ENCODE measurements around the gene TRPV6. TPM values are rescaled to one million over a fixed set of nuclear protein-coding genes. Genes with fewer than 3 reads are reported as not detected.

TRPV6 gene
- total RNA-seq, 1 donor from 2014 or later: not detected

DNA sequence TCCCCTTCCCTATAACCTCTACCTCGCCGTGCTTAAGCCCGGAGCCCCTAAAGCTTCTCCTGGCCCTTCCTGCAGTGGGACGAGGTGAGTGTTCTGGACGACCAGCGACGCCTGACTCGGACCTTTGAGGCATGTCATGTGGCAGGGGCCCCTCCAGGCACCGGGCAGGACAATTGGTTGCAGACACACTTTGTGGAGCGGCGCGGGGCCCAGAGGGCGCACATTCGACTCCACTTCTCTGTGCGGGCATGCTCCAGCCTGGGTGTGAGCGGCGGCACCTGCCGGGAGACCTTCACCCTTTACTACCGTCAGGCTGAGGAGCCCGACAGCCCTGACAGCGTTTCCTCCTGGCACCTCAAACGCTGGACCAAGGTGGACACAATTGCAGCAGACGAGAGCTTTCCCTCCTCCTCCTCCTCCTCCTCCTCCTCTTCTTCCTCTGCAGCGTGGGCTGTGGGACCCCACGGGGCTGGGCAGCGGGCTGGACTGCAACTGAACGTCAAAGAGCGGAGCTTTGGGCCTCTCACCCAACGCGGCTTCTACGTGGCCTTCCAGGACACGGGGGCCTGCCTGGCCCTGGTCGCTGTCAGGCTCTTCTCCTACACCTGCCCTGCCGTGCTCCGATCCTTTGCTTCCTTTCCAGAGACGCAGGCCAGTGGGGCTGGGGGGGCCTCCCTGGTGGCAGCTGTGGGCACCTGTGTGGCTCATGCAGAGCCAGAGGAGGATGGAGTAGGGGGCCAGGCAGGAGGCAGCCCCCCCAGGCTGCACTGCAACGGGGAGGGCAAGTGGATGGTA lies 21.5 kb downstream of the TRPV6 start:
- Histone ChIP-seq H3K4me1 (no peaks in the 10 kb centered on the region), H3K27ac (no peak overlapping the region), H3K36me3 (peaks cover 8 to 31% of the 10 kb centered on the region in 2 donors), H3K27me3 (no peaks in the 10 kb centered on the region), H3K9me3 (no peaks in the 10 kb centered on the region), H3K4me3 (no peak overlapping the region)
- no peak for TF ChIP-seq CTCF (IDR thresholded peaks at IDR 0.05)
- intact Hi-C loops (cut with DNase I): no loop called here
- DNase-seq (ENCODE audit: low spot score in 2 of 2): no peak

- no peak for DNase-seq (ENCODE audit: low spot score in 2 of 2)
- no peak overlapping the region for H3K27ac ChIP-seq
- peaks cover 8 to 26% of the 10 kb centered on the region in 2 donors for H3K36me3 ChIP-seq
- intact Hi-C loops (cut with DNase I): no loop called here
- no peaks in the 10 kb centered on the region for H3K9me3 ChIP-seq
- no peak for TF ChIP-seq CTCF (IDR thresholded peaks at IDR 0.05)
- no peaks in the 10 kb centered on the region for H3K27me3 ChIP-seq
- H3K4me1 ChIP-seq: no peaks in the 10 kb centered on the region
- no peak overlapping the region for H3K4me3 ChIP-seq
Measured at GRCh38 chr7:142862786-142863400, 22.7 kb downstream of the TRPV6 start.

GRCh38 chr7:142862351-142862750 lies 23.2 kb downstream of the TRPV6 start:
- H3K4me3 ChIP-seq: no peak overlapping the region
- TF ChIP-seq CTCF (IDR thresholded peaks at IDR 0.05): no peak
- H3K27me3 ChIP-seq: no peaks in the 10 kb centered on the region
- peaks cover 8 to 23% of the 10 kb centered on the region in 2 donors for H3K36me3 ChIP-seq
- no peaks in the 10 kb centered on the region for H3K4me1 ChIP-seq
- no peak overlapping the region for H3K27ac ChIP-seq
- intact Hi-C loops (cut with DNase I): no loop called here
- DNase-seq (ENCODE audit: low spot score in 2 of 2): no peak
- H3K9me3 ChIP-seq: no peaks in the 10 kb centered on the region

DNA sequence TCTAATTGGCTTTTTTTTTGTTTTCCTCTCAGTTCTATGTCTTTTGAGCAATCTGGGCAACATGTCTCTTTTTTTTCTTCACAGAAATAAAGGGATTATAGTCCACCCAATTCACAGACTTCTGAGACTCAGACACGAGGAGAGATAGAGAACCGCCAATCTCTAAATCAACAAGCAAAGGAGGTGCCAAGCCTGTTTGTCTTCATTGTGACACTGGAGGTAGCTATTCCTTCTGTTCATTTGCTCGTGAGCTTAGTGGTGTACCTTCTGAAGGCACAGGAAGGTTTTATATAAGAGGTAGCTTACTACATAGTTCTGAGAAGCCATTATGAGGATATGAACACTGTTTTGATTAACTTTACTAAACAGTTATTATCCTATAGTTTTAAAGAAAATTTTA lies 24.6 kb downstream of the TRPV6 start:
- intact Hi-C loops (cut with DNase I): no loop called here
- no peaks in the 10 kb centered on the region for H3K27me3 ChIP-seq
- no peak for TF ChIP-seq CTCF (IDR thresholded peaks at IDR 0.05)
- H3K27ac ChIP-seq: no peak overlapping the region
- no peaks in the 10 kb centered on the region for H3K9me3 ChIP-seq
- H3K4me3 ChIP-seq: no peak overlapping the region
- no peak for DNase-seq (ENCODE audit: low spot score in 2 of 2)
- peaks cover 0 to 6% of the 10 kb centered on the region in 2 donors for H3K4me1 ChIP-seq
- peaks cover 8 to 23% of the 10 kb centered on the region in 2 donors for H3K36me3 ChIP-seq

- Histone ChIP-seq H3K27ac (no peak overlapping the region), H3K27me3 (no peaks in the 10 kb centered on the region), H3K4me3 (no peak overlapping the region), H3K4me1 (peaks cover 0 to 8% of the 10 kb centered on the region in 2 donors), H3K9me3 (no peaks in the 10 kb centered on the region), H3K36me3 (peaks cover 8 to 22% of the 10 kb centered on the region in 2 donors)
- intact Hi-C loops (cut with DNase I): loop anchor here (10.0 kb wide), 1 partner anchor 525 kb away; the partner anchor contains the start of gene ZYX
- no peak for TF ChIP-seq CTCF (IDR thresholded peaks at IDR 0.05)
- DNase-seq (ENCODE audit: low spot score in 2 of 2): no peak
Measured at GRCh38 chr7:142859829-142860228, 25.7 kb downstream of the TRPV6 start.
